ENCODE data around the gene MOCS1.
A peak's percentile ranks its signal among the peaks of the same experiment; 100 is the strongest.

Gene MOCS1

GRCh38 chr6:39938773-39939654 lies 4.8 kb upstream of the MOCS1 start:
- Histone ChIP-seq H3K56ac (ENCODE audit: low read length) (no peak overlapping the region), H2AK5ac (ENCODE audit: low read length) (no peak overlapping the region), H4K5ac (ENCODE audit: low read length) (no peak overlapping the region), H3K9ac (ENCODE audit: low read length) (no peak overlapping the region), H3K4me2 (ENCODE audit: low read length) (no peak overlapping the region), H3K36me3 (ENCODE audit: control insufficient read depth, insufficient read depth, low read length) (no peaks in the 10 kb centered on the region), H4K8ac (ENCODE audit: low read depth, low read length) (no peak overlapping the region), H3K4me3 (ENCODE audit: low read length) (no peak overlapping the region), H3K18ac (ENCODE audit: low read length) (no peak overlapping the region), H2BK120ac (ENCODE audit: low read depth, low read length) (no peak overlapping the region), H3K27me3 (ENCODE audit: insufficient read depth, low read length, poor library complexity) (no peaks in the 10 kb centered on the region), H3K79me2 (ENCODE audit: control insufficient read depth, insufficient read depth, low read length) (no peaks in the 10 kb centered on the region), H2BK5ac (ENCODE audit: low read length) (no peak overlapping the region), H3K23ac (ENCODE audit: low read length) (no peak overlapping the region), H3K79me1 (ENCODE audit: low read length) (no peaks in the 10 kb centered on the region), H2BK15ac (replicated peaks; ENCODE audit: low read depth) (no peak overlapping the region), H3K4ac (ENCODE audit: low read depth, low read length) (no peak overlapping the region), H3K27ac (ENCODE audit: low read depth, low read length) (no peak overlapping the region), H3K4me1 (ENCODE audit: control insufficient read depth, low read depth, low read length) (no peaks in the 10 kb centered on the region)
- WGBS (ENCODE audit: extremely low coverage, insufficient coverage, low lambda C conversion rate) = no CpG with 5 or more reads among the region's 10 CpGs
- DNase-seq = peak; percentile 39

- no peak overlapping the region for H3K9ac ChIP-seq (ENCODE audit: low read length)
- no peak overlapping the region for H3K27ac ChIP-seq (ENCODE audit: low read depth, low read length)
- no peak overlapping the region for H3K4me2 ChIP-seq (ENCODE audit: low read length)
- no peak overlapping the region for H3K4ac ChIP-seq (ENCODE audit: low read depth, low read length)
- H2BK15ac ChIP-seq (replicated peaks; ENCODE audit: low read depth) = no peak overlapping the region
- no peak overlapping the region for H3K23ac ChIP-seq (ENCODE audit: low read length)
- H3K4me1 ChIP-seq (ENCODE audit: control insufficient read depth, low read depth, low read length) = peaks cover 3% of the 10 kb centered on the region
- H3K4me3 ChIP-seq (ENCODE audit: low read length) = no peak overlapping the region
- no peak for DNase-seq
- H3K27me3 ChIP-seq (ENCODE audit: insufficient read depth, low read length, poor library complexity) = no peaks in the 10 kb centered on the region
- H2BK5ac ChIP-seq (ENCODE audit: low read length) = no peak overlapping the region
- no CpG with 5 or more reads among the region's 3 CpGs for WGBS (ENCODE audit: extremely low coverage, insufficient coverage, low lambda C conversion rate)
- no peak overlapping the region for H2BK120ac ChIP-seq (ENCODE audit: low read depth, low read length)
- H2AK5ac ChIP-seq (ENCODE audit: low read length) = no peak overlapping the region
- no peaks in the 10 kb centered on the region for H3K79me1 ChIP-seq (ENCODE audit: low read length)
- H4K5ac ChIP-seq (ENCODE audit: low read length) = no peak overlapping the region
- H3K36me3 ChIP-seq (ENCODE audit: control insufficient read depth, insufficient read depth, low read length) = no peaks in the 10 kb centered on the region
- no peak overlapping the region for H4K8ac ChIP-seq (ENCODE audit: low read depth, low read length)
- H3K79me2 ChIP-seq (ENCODE audit: control insufficient read depth, insufficient read depth, low read length) = no peaks in the 10 kb centered on the region
- no peak overlapping the region for H3K56ac ChIP-seq (ENCODE audit: low read length)
- H3K18ac ChIP-seq (ENCODE audit: low read length) = no peak overlapping the region
Measured at GRCh38 chr6:39937686-39938333, 3.5 kb upstream of the MOCS1 start.

- no peaks in the 10 kb centered on the region for H3K79me2 ChIP-seq (ENCODE audit: control insufficient read depth, insufficient read depth, low read length)
- no peaks in the 10 kb centered on the region for H3K36me3 ChIP-seq (ENCODE audit: control insufficient read depth, insufficient read depth, low read length)
- H4K5ac ChIP-seq (ENCODE audit: low read length) = no peak overlapping the region
- no peak overlapping the region for H2BK15ac ChIP-seq (replicated peaks; ENCODE audit: low read depth)
- H2BK120ac ChIP-seq (ENCODE audit: low read depth, low read length) = no peak overlapping the region
- no peak overlapping the region for H3K9ac ChIP-seq (ENCODE audit: low read length)
- H3K4me3 ChIP-seq (ENCODE audit: low read length) = no peak overlapping the region
- no peak overlapping the region for H3K56ac ChIP-seq (ENCODE audit: low read length)
- H3K18ac ChIP-seq (ENCODE audit: low read length) = no peak overlapping the region
- no CpG with 5 or more reads among the region's 1 CpG for WGBS (ENCODE audit: extremely low coverage, insufficient coverage, low lambda C conversion rate)
- H3K4ac ChIP-seq (ENCODE audit: low read depth, low read length) = no peak overlapping the region
- no peaks in the 10 kb centered on the region for H3K27me3 ChIP-seq (ENCODE audit: insufficient read depth, low read length, poor library complexity)
- DNase-seq = no peak
- no peaks in the 10 kb centered on the region for H3K79me1 ChIP-seq (ENCODE audit: low read length)
- H3K4me1 ChIP-seq (ENCODE audit: control insufficient read depth, low read depth, low read length) = peaks cover 3% of the 10 kb centered on the region
- H2BK5ac ChIP-seq (ENCODE audit: low read length) = no peak overlapping the region
- no peak overlapping the region for H3K4me2 ChIP-seq (ENCODE audit: low read length)
- H4K8ac ChIP-seq (ENCODE audit: low read depth, low read length) = no peak overlapping the region
- no peak overlapping the region for H3K23ac ChIP-seq (ENCODE audit: low read length)
- no peak overlapping the region for H3K27ac ChIP-seq (ENCODE audit: low read depth, low read length)
- H2AK5ac ChIP-seq (ENCODE audit: low read length) = no peak overlapping the region
Measured at GRCh38 chr6:39936857-39937256, 2.6 kb upstream of the MOCS1 start.

- no peak overlapping the region for H3K4me3 ChIP-seq (ENCODE audit: low read length)
- no peak overlapping the region for H3K4me2 ChIP-seq (ENCODE audit: low read length)
- H4K5ac ChIP-seq (ENCODE audit: low read length) = no peak overlapping the region
- no peak overlapping the region for H4K8ac ChIP-seq (ENCODE audit: low read depth, low read length)
- no peak overlapping the region for H3K27ac ChIP-seq (ENCODE audit: low read depth, low read length)
- no peak overlapping the region for H3K56ac ChIP-seq (ENCODE audit: low read length)
- H3K4me1 ChIP-seq (ENCODE audit: control insufficient read depth, low read depth, low read length) = peaks cover 3% of the 10 kb centered on the region
- H3K79me1 ChIP-seq (ENCODE audit: low read length) = no peaks in the 10 kb centered on the region
- H2BK5ac ChIP-seq (ENCODE audit: low read length) = no peak overlapping the region
- H3K23ac ChIP-seq (ENCODE audit: low read length) = no peak overlapping the region
- no peak overlapping the region for H2BK120ac ChIP-seq (ENCODE audit: low read depth, low read length)
- no peaks in the 10 kb centered on the region for H3K27me3 ChIP-seq (ENCODE audit: insufficient read depth, low read length, poor library complexity)
- no peak overlapping the region for H3K9ac ChIP-seq (ENCODE audit: low read length)
- H2AK5ac ChIP-seq (ENCODE audit: low read length) = no peak overlapping the region
- no peak overlapping the region for H2BK15ac ChIP-seq (replicated peaks; ENCODE audit: low read depth)
- H3K79me2 ChIP-seq (ENCODE audit: control insufficient read depth, insufficient read depth, low read length) = no peaks in the 10 kb centered on the region
- H3K18ac ChIP-seq (ENCODE audit: low read length) = no peak overlapping the region
- WGBS (ENCODE audit: extremely low coverage, insufficient coverage, low lambda C conversion rate) = no CpG with 5 or more reads among the region's 2 CpGs
- no peaks in the 10 kb centered on the region for H3K36me3 ChIP-seq (ENCODE audit: control insufficient read depth, insufficient read depth, low read length)
- no peak overlapping the region for H3K4ac ChIP-seq (ENCODE audit: low read depth, low read length)
- no peak for DNase-seq
Measured at GRCh38 chr6:39935241-39935640, 979 bp upstream of the MOCS1 start.

GRCh38 chr6:39933669-39934130 lies 562 bp downstream of the MOCS1 start:
- Histone ChIP-seq H4K8ac (ENCODE audit: low read depth, low read length) (no peak overlapping the region), H3K36me3 (ENCODE audit: control insufficient read depth, insufficient read depth, low read length) (no peaks in the 10 kb centered on the region), H3K23ac (ENCODE audit: low read length) (no peak overlapping the region), H3K4ac (ENCODE audit: low read depth, low read length) (no peak overlapping the region), H3K27me3 (ENCODE audit: insufficient read depth, low read length, poor library complexity) (no peaks in the 10 kb centered on the region), H3K56ac (ENCODE audit: low read length) (peak overlapping the region; percentile 84), H4K5ac (ENCODE audit: low read length) (no peak overlapping the region), H2AK5ac (ENCODE audit: low read length) (no peak overlapping the region), H3K27ac (ENCODE audit: low read depth, low read length) (no peak overlapping the region), H3K9ac (ENCODE audit: low read length) (peak overlapping the region; percentile 79), H3K4me2 (ENCODE audit: low read length) (peak overlapping the region; percentile 83), H2BK15ac (replicated peaks; ENCODE audit: low read depth) (no peak overlapping the region), H2BK120ac (ENCODE audit: low read depth, low read length) (no peak overlapping the region), H3K79me2 (ENCODE audit: control insufficient read depth, insufficient read depth, low read length) (no peaks in the 10 kb centered on the region), H3K18ac (ENCODE audit: low read length) (peak overlapping the region; percentile 69), H3K79me1 (ENCODE audit: low read length) (no peaks in the 10 kb centered on the region), H3K4me1 (ENCODE audit: control insufficient read depth, low read depth, low read length) (peaks cover 3% of the 10 kb centered on the region), H3K4me3 (ENCODE audit: low read length) (peak overlapping the region; percentile 79), H2BK5ac (ENCODE audit: low read length) (no peak overlapping the region)
- WGBS (ENCODE audit: extremely low coverage, insufficient coverage, low lambda C conversion rate) = no CpG with 5 or more reads among the region's 9 CpGs
- peak; percentile 18 for DNase-seq

All from mesendoderm (in vitro differentiated cells).